Kidney (tissue), 14 donors: Measurements from ENCODE around the gene TCP10L. TPM values are rescaled to one million over a fixed set of nuclear protein-coding genes. Genes with fewer than 3 reads are reported as not detected.

Experiments
- DNase-seq, 5 donors: peaks; one replicate each; pipeline ENCODE4 v3.0.0-alpha.2; 2013 to 2020
- FAIRE-seq: peaks from 2 replicates; lab custom pipeline; 2012; peaks lifted over from hg19 to GRCh38; lab: Jason Lieb, UNC
- H3K27ac ChIP-seq, 2 donors: one replicate each; pipeline ENCODE4 v1.7.0; 2013; ENCODE audit warnings: low read depth in 2 of 2, low read length in 2 of 2, inconsistent platforms in 1 of 2
- H3K27me3 ChIP-seq: one replicate; pipeline ENCODE4 v1.7.1; 2013; ENCODE audit warnings: low read length, inconsistent platforms; ENCODE audit not compliant: control insufficient read depth, insufficient read depth
- H3K36me3 ChIP-seq, 3 donors: one replicate each; pipeline versions ENCODE4 v1.7.0 to v1.7.1; 2013; ENCODE audit warnings: low read length in 3 of 3, control low read depth in 1 of 3, inconsistent platforms in 1 of 3; ENCODE audit not compliant: insufficient read depth in 3 of 3, control insufficient read depth in 2 of 3
- H3K4me1 ChIP-seq, 3 donors: one replicate each; pipeline versions ENCODE4 v1.7.0 to v1.7.1; 2013; ENCODE audit warnings: low read length in 3 of 3, inconsistent platforms in 1 of 3, low read depth in 1 of 3; ENCODE audit not compliant: control insufficient read depth in 2 of 3, insufficient read depth in 2 of 3
- H3K4me3 ChIP-seq, 3 donors: one replicate each; pipeline versions ENCODE4 v1.7.0 to v1.8.1; 2013; ENCODE audit warnings: low read length in 3 of 3, control low read depth in 1 of 3, inconsistent platforms in 1 of 3
- H3K9ac ChIP-seq, 3 donors: one replicate each; pipeline versions ENCODE4 v1.7.0 to v1.7.1; 2013; ENCODE audit warnings: low read length in 3 of 3, control low read depth in 1 of 3, inconsistent platforms in 1 of 3
- H3K9me3 ChIP-seq, 3 donors: one replicate each; pipeline versions ENCODE4 v1.7.0 to v1.7.1; 2013; ENCODE audit warnings: low read length in 3 of 3, control low read depth in 1 of 3, inconsistent platforms in 1 of 3; ENCODE audit not compliant: control insufficient read depth in 2 of 3, insufficient read depth in 1 of 3
- CTCF ChIP-seq: IDR thresholded peaks from 3 replicates; pipeline ENCODE4 v1.5.1; 2012; ENCODE audit warnings: mild to moderate bottlenecking, moderate library complexity, borderline replicate concordance; ENCODE audit not compliant: insufficient read depth; ENCODE audit errors: extremely low read depth
- intact Hi-C: fragments of 100-400 bp; cut with DNase I; formaldehyde crosslinking; loops from one replicate; pipeline ENCODE4 v1.11.1; 2022
- polyA plus RNA-seq: library from polyadenylated mRNA; stranded (reverse); fragments of 350-450 nt; fragmentation: Illumina TruSeq; extraction: RNeasy Lipid Tissue Mini Kit (QIAGEN cat#74804); gene quantifications from one replicate; pipeline ENCODE4 v1.2.3, GENCODE V29; 2014; ENCODE audit warnings: low read depth, low replicate concordance; ENCODE audit not compliant: insufficient read depth
- total RNA-seq: library from RNA; stranded (reverse); fragmentation: NEBNext Ultra II Directional; extraction: Animal tissue kit (Norgen Biotek cat#: 25700); gene quantifications from one replicate; pipeline ENCODE4 v1.2.1, GENCODE V29; 2021
- donor health status: control.
- donor health status: control.
- donor health status: control.
- donor health status: control.
- donor health status: control.
- donor health status: DM: yes; HTN: yes; CAD: no.
- donor health status: Normal renal cell carcinoma (clear cell type).

The TCP10L gene
- total and polyA plus RNA-seq, 2 donors from 2014 or later = 2.2 to 5.2 TPM

GRCh38 chr21:32604464-32604863 lies 19.1 kb upstream of the TCP10L start:
- no peaks in the 10 kb centered on the region for H3K4me1 ChIP-seq
- no peak for TF ChIP-seq CTCF
- peaks cover 7 to 69% (median 51%) of the 10 kb centered on the region in 3 donors for H3K36me3 ChIP-seq
- H3K27ac ChIP-seq = no peak overlapping the region
- no peak for DNase-seq
- no peaks in the 10 kb centered on the region for H3K27me3 ChIP-seq
- FAIRE-seq = no peak
- intact Hi-C loops = no loop called here
- H3K9me3 ChIP-seq = no peaks in the 10 kb centered on the region
- no peak overlapping the region for H3K9ac ChIP-seq
- H3K4me3 ChIP-seq = no peak overlapping the region

DNA sequence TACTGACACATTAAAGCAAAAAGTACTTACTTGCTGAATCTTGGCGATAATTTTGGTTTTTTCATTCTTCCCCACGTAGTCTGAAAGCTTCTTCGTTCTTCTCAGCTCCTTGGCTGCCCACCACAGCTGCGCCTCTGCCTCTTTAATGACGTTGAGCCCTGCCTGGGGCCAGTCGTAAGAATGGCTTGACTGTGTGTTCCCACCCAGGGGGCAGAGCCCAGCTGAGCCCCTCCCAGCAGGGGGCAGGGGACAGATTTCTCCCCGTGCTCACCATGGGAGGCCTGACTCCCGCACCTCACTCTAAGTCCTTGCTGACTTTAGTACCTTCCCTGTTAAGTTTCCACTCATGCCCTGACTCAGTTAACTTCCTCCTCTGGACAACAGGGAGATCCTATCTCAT lies 17.8 kb upstream of the TCP10L start:
- H3K27me3 ChIP-seq = no peaks in the 10 kb centered on the region
- no peak overlapping the region for H3K4me3 ChIP-seq
- no peak overlapping the region for H3K27ac ChIP-seq
- H3K4me1 ChIP-seq = no peaks in the 10 kb centered on the region
- no peak overlapping the region for H3K9ac ChIP-seq
- no peak for DNase-seq
- no peak for TF ChIP-seq CTCF
- no peak for FAIRE-seq
- intact Hi-C loops = no loop called here
- H3K9me3 ChIP-seq = no peaks in the 10 kb centered on the region
- H3K36me3 ChIP-seq = peaks cover 7 to 68% (median 52%) of the 10 kb centered on the region in 3 donors

DNA sequence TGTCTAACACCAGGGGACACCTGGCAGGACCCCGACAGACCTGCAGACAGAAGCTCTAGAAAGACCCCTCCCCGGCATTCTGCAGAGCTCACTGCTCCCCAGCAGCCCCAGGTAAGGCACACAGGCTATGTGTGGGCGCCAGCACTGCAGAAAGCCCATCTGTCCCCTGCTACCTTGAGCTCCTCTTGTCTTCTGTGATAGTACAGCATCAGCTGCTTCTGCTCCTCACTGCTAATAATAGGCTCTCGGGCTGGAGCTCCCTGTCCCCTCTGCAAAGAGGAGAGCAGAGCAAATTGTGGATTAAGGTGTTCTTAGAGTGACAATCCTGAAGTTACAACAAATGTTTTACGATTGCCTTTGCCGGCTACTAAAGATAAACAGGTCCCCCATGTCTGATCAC lies 16.8 kb upstream of the TCP10L start:
- FAIRE-seq (no peak), DNase-seq (no peak)
- no peak overlapping the region for H3K27ac ChIP-seq
- intact Hi-C loops = no loop called here
- H3K27me3 ChIP-seq = no peaks in the 10 kb centered on the region
- peaks cover 7 to 61% (median 49%) of the 10 kb centered on the region in 3 donors for H3K36me3 ChIP-seq
- H3K9ac ChIP-seq = no peak overlapping the region
- no peak overlapping the region for H3K4me3 ChIP-seq
- TF ChIP-seq CTCF = no peak
- no peaks in the 10 kb centered on the region for H3K9me3 ChIP-seq
- H3K4me1 ChIP-seq = no peaks in the 10 kb centered on the region

GRCh38 chr21:32599526-32599925 lies 14.2 kb upstream of the TCP10L start:
- no peaks in the 10 kb centered on the region for H3K27me3 ChIP-seq
- H3K4me3 ChIP-seq = no peak overlapping the region
- intact Hi-C loops = loop anchor here (10.0 kb wide), 1 partner anchor 195 kb away; no protein-coding TSS in a partner anchor
- TF ChIP-seq CTCF = no peak
- H3K9ac ChIP-seq = no peak overlapping the region
- H3K36me3 ChIP-seq = peaks cover 7 to 41% (median 33%) of the 10 kb centered on the region in 3 donors
- FAIRE-seq (no peak), DNase-seq (peak in 1 of 5 donors; percentile 23)
- H3K4me1 ChIP-seq = no peaks in the 10 kb centered on the region
- no peak overlapping the region for H3K27ac ChIP-seq
- H3K9me3 ChIP-seq = no peaks in the 10 kb centered on the region
